Mesenchymal stem cell (in vitro differentiated cells and primary cell): ENCODE results near the gene ZNF341.
A peak's percentile ranks its signal among the peaks of the same experiment; 100 is the strongest.

Source experiments
- DNase-seq: peaks from one replicate; pipeline ENCODE4 v3.0.0-alpha.2; 2013
- H2AFZ ChIP-seq: one replicate; pipeline ENCODE4 v1.6.1; 2013; ENCODE audit warnings: low read depth, mild to moderate bottlenecking, control low read depth, inconsistent platforms, low read length, moderate library complexity
- H2AK5ac ChIP-seq: 2 replicates; pipeline ENCODE4 v1.6.1; 2013; ENCODE audit warnings: low read length, moderate library complexity, mild to moderate bottlenecking, inconsistent platforms; ENCODE audit not compliant: severe bottlenecking
- H2BK120ac ChIP-seq: one replicate; pipeline ENCODE4 v1.6.1; 2013; ENCODE audit warnings: low read depth, mild to moderate bottlenecking, inconsistent platforms, low read length, moderate library complexity
- H2BK12ac ChIP-seq, 2 experiments: one replicate each; pipeline ENCODE4 v1.6.1; 2013; ENCODE audit warnings: inconsistent platforms in 2 of 2, low read length in 2 of 2, mild to moderate bottlenecking in 2 of 2, moderate library complexity in 2 of 2, control low read depth in 1 of 2
- H2BK15ac ChIP-seq: one replicate; pipeline ENCODE4 v1.6.1; 2013; ENCODE audit warnings: mild to moderate bottlenecking, low read depth, inconsistent platforms; ENCODE audit not compliant: poor library complexity, severe bottlenecking
- H2BK5ac ChIP-seq: 2 replicates; pipeline ENCODE4 v1.6.1; 2013; ENCODE audit warnings: low read depth, mild to moderate bottlenecking, low read length, control low read depth, inconsistent platforms; ENCODE audit not compliant: poor library complexity, severe bottlenecking
- H3K14ac ChIP-seq, 2 experiments: one replicate each; pipeline ENCODE4 v1.6.1; 2013; ENCODE audit warnings: inconsistent platforms in 2 of 2, low read length in 2 of 2, control low read depth in 1 of 2, mild to moderate bottlenecking in 1 of 2, moderate library complexity in 1 of 2
- H3K18ac ChIP-seq, 2 experiments: one replicate each; pipeline ENCODE4 v1.6.1; 2013; ENCODE audit warnings: inconsistent platforms in 2 of 2, low read length in 2 of 2, control low read depth in 1 of 2, low read depth in 1 of 2, mild to moderate bottlenecking in 1 of 2
- H3K23ac ChIP-seq, 2 experiments: one replicate each; pipeline ENCODE4 v1.6.1; 2013; ENCODE audit warnings: inconsistent platforms in 2 of 2, low read length in 2 of 2, mild to moderate bottlenecking in 2 of 2, moderate library complexity in 2 of 2, control low read depth in 1 of 2
- H3K27ac ChIP-seq: 2 replicates; pipeline ENCODE4 v1.5.1; 2013; ENCODE audit warnings: mild to moderate bottlenecking, moderate library complexity, low read length, control low read depth, inconsistent platforms; ENCODE audit not compliant: poor library complexity, severe bottlenecking
- H3K27me3 ChIP-seq, 2 experiments: 2 replicates each; pipeline versions ENCODE4 v1.6.1 to v1.7.0; 2013; ENCODE audit warnings: low read length in 2 of 2, mild to moderate bottlenecking in 2 of 2, moderate library complexity in 2 of 2, control low read depth in 1 of 2, inconsistent platforms in 1 of 2; ENCODE audit not compliant: control insufficient read depth in 1 of 2, insufficient read depth in 1 of 2
- H3K36me3 ChIP-seq, 2 experiments: 2 replicates each; pipeline versions ENCODE4 v1.6.1 to v1.7.0; 2013; ENCODE audit warnings: low read length in 2 of 2, control low read depth in 1 of 2, inconsistent platforms in 1 of 2, low read depth in 1 of 2, mild to moderate bottlenecking in 1 of 2; ENCODE audit not compliant: insufficient read depth in 2 of 2, control insufficient read depth in 1 of 2
- H3K4ac ChIP-seq, 2 experiments: one replicate each; pipeline ENCODE4 v1.6.1; 2013; ENCODE audit warnings: inconsistent platforms in 2 of 2, low read length in 2 of 2, mild to moderate bottlenecking in 2 of 2, moderate library complexity in 2 of 2, control low read depth in 1 of 2, low read depth in 1 of 2
- H3K4me1 ChIP-seq: 2 replicates; pipeline ENCODE4 v1.6.1; 2013; ENCODE audit warnings: low read depth, low read length, control low read depth; ENCODE audit not compliant: control insufficient read depth, insufficient read depth
- H3K4me2 ChIP-seq: 2 replicates; pipeline ENCODE4 v1.6.1; 2013; ENCODE audit warnings: low read length, mild to moderate bottlenecking, inconsistent platforms; ENCODE audit not compliant: poor library complexity, severe bottlenecking
- H3K4me3 ChIP-seq, 2 experiments: 2 replicates each; pipeline versions ENCODE4 v1.5.1 to v1.7.0; 2013; ENCODE audit warnings: low read length in 2 of 2, mild to moderate bottlenecking in 2 of 2, control low read depth in 1 of 2, low read depth in 1 of 2; ENCODE audit not compliant: insufficient read depth in 1 of 2
- H3K79me1 ChIP-seq: replicated peaks from 2 replicates; pipeline ENCODE4 v1.6.1; 2013; ENCODE audit warnings: mild to moderate bottlenecking, control low read depth, low read length, inconsistent platforms; ENCODE audit not compliant: poor library complexity, severe bottlenecking
- H3K9ac ChIP-seq: 2 replicates; pipeline ENCODE4 v1.7.0; 2013; ENCODE audit warnings: mild to moderate bottlenecking, low read length, moderate library complexity
- H3K9me3 ChIP-seq: 2 replicates; pipeline ENCODE4 v1.7.0; 2013; ENCODE audit warnings: mild to moderate bottlenecking, low read length; ENCODE audit not compliant: control insufficient read depth
- H4K8ac ChIP-seq: one replicate; pipeline ENCODE4 v1.6.1; 2013; ENCODE audit warnings: inconsistent platforms, mild to moderate bottlenecking, low read length, moderate library complexity
- H4K91ac ChIP-seq: one replicate; pipeline ENCODE4 v1.6.1; 2013; ENCODE audit warnings: mild to moderate bottlenecking, low read length, inconsistent platforms
- WGBS: methylation state at CpG from one replicate; pipeline ENCODE4 v1.1.7; 2013; ENCODE audit warnings: mixed read lengths; 5-methylcytosine and 5-hydroxymethylcytosine counted together

ZNF341 gene

DNA sequence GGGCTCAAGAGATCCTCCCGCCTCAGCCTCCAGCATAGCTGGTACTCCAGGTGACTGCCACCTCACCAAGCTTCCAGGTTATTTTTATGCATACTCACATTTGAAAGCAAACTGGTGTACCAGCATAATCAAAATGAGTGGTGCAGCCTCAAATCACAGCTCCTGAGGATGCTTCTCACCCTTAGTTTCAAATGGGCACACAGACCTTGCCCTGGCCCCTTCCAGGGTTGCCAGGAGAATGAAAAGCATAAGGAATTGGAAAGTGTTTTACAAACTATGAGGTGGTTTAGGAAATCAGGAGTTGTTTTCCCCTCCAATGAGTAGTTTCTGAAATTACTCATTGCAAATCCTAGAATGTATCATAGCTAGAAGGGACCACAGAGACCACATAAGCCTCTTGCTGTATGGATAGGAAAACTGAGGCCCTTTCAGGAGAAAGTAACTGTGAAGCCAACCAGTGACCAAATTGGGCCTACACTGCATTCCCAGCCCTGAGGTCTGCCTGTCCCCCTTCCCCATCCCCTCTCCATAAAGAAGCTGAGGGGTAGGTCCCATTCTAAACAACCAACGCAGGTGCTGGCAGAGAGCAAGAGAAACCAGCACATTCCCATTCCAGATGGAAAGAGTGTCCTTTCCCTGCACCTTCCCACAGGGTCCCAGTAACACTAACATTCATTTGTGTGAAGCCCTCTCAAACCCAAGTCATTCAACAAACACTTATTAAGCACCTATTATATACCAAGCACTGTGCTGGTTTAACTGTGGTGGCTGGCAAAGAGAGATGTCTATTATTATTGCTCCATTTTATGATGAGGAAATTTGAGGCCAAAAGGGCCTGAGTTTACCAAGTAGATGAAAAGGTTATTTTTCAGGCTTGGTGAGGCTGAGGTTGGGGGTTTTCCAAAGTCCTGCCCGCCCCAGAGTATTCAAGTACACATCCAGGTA is 43.5 kb upstream of the ZNF341 start:
- no peak overlapping the region for H3K14ac ChIP-seq
- H2BK15ac ChIP-seq = peak overlapping the region; percentile 55
- H4K8ac ChIP-seq = no peak overlapping the region
- peaks cover 21% of the 10 kb centered on the region for H3K4me1 ChIP-seq
- no peak overlapping the region for H3K27ac ChIP-seq
- no peak overlapping the region for H2AK5ac ChIP-seq
- H3K9ac ChIP-seq = peak overlapping the region; percentile 54
- no peak overlapping the region for H2BK120ac ChIP-seq
- no peak overlapping the region for H3K4me3 ChIP-seq
- no peaks in the 10 kb centered on the region for H3K9me3 ChIP-seq
- no peak overlapping the region for H3K4ac ChIP-seq
- peak; percentile 13 for DNase-seq
- H2BK5ac ChIP-seq = no peak overlapping the region
- H3K79me1 ChIP-seq = peaks cover 8% of the 10 kb centered on the region
- WGBS = 96% methylated on average over 3 of the region's 3 CpGs
- no peaks in the 10 kb centered on the region for H3K36me3 ChIP-seq
- no peaks in the 10 kb centered on the region for H3K27me3 ChIP-seq
- H3K18ac ChIP-seq = no peak overlapping the region
- no peak overlapping the region for H4K91ac ChIP-seq
- H2BK12ac ChIP-seq = peak overlapping the region in 1 of 2 experiments; percentile 38
- H3K4me2 ChIP-seq = no peak overlapping the region
- no peak overlapping the region for H2AFZ ChIP-seq
- H3K23ac ChIP-seq = no peak overlapping the region

DNA sequence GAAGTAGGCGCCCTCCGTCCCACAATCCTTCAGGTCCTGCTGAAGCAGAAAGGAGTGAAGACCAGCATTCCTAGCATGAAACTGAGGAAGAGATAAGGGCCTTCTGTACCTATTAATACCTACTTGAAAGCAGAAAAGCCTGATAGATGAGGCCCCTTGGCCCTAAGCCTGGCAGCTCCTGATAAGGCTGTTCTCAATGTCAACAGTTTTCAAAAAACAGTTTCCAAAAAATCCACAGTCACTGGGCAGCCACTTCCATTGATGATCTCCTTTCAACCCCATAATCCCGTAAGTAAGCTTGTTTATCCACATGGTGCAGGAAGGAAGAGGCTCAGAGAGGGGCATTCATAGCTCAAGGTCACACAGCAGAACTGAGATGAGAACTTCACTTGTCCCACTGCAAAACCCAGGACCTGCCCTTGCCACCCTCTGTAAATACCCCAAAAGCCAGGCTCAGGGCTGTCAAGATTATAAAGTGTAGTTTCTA is 42.8 kb upstream of the ZNF341 start:
- H3K79me1 ChIP-seq = peaks cover 5% of the 10 kb centered on the region
- H3K4me1 ChIP-seq = peaks cover 25% of the 10 kb centered on the region
- H4K8ac ChIP-seq = no peak overlapping the region
- H2BK120ac ChIP-seq = no peak overlapping the region
- no peak overlapping the region for H3K4me2 ChIP-seq
- H2BK15ac ChIP-seq = peak overlapping the region; percentile 55
- H3K27me3 ChIP-seq = no peaks in the 10 kb centered on the region
- no peaks in the 10 kb centered on the region for H3K9me3 ChIP-seq
- H3K4ac ChIP-seq = peak overlapping the region in 1 of 2 experiments; percentile 29
- H3K4me3 ChIP-seq = no peak overlapping the region
- H3K36me3 ChIP-seq = no peaks in the 10 kb centered on the region
- H3K14ac ChIP-seq = no peak overlapping the region
- no peak overlapping the region for H2AFZ ChIP-seq
- no peak overlapping the region for H3K27ac ChIP-seq
- H4K91ac ChIP-seq = no peak overlapping the region
- no peak overlapping the region for H3K9ac ChIP-seq
- H2AK5ac ChIP-seq = no peak overlapping the region
- H2BK5ac ChIP-seq = no peak overlapping the region
- H3K18ac ChIP-seq = no peak overlapping the region
- H2BK12ac ChIP-seq = no peak overlapping the region
- no peak for DNase-seq
- WGBS = 86% methylated on average over 3 of the region's 3 CpGs
- no peak overlapping the region for H3K23ac ChIP-seq

DNA sequence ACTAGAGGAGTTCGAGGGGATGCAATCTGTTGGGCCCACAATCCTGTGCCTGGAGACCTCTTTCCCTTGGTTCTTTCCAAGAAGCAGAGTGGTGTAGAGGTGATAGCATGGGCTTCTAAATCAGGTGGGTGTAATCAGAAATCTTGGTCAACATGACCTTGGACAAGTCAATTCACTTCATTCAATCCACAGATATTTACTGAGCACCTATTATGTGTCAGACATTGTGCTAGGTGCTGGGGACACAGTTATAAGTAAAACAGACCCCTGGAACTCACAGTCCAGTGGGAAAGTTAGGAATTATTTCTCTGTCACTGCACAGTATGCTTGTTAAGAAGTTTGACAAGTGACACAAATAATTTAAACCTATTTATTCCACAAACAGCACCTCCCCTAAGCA is 42.3 kb upstream of the ZNF341 start:
- Histone ChIP-seq H3K27ac (no peak overlapping the region), H3K4me1 (peaks cover 26% of the 10 kb centered on the region), H3K4ac (no peak overlapping the region), H2AK5ac (no peak overlapping the region), H4K8ac (no peak overlapping the region), H3K27me3 (no peaks in the 10 kb centered on the region), H3K9ac (peak overlapping the region; percentile 6), H2BK5ac (no peak overlapping the region), H3K4me2 (no peak overlapping the region), H2BK15ac (peak overlapping the region; percentile 17), H2BK12ac (peak overlapping the region in 1 of 2 experiments; percentile 29), H3K18ac (no peak overlapping the region), H3K23ac (no peak overlapping the region), H3K9me3 (no peaks in the 10 kb centered on the region), H3K14ac (no peak overlapping the region), H2BK120ac (no peak overlapping the region), H3K4me3 (no peak overlapping the region), H3K79me1 (peaks cover 2% of the 10 kb centered on the region), H2AFZ (no peak overlapping the region), H4K91ac (no peak overlapping the region), H3K36me3 (no peaks in the 10 kb centered on the region)
- no CpG with 5 or more reads among the region's 1 CpG for WGBS
- DNase-seq = no peak

DNA sequence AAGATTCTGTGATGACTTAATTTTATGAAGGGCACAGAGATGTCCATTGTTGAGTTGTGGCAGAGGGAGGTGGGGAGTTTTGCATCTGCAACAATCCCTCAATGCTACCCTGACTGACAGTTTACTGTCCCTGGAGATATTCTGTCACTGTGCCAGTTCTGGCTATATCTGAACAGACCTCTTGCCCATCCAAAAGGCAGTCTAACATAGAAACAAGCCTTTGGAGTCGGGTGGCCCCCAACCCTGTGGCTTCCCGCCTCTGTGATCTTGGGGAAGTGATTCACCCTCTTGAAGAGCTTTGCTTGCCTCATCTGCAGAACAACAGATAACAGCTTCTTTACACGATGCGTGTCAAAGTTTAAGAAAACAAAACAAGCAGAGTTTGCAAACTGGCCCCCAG is 41.8 kb upstream of the ZNF341 start:
- peaks cover 21% of the 10 kb centered on the region for H3K4me1 ChIP-seq
- no peak overlapping the region for H3K27ac ChIP-seq
- H3K27me3 ChIP-seq = no peaks in the 10 kb centered on the region
- peak overlapping the region; percentile 6 for H3K9ac ChIP-seq
- H3K14ac ChIP-seq = no peak overlapping the region
- 0% methylated on average over 2 of the region's 4 CpGs for WGBS
- H2BK15ac ChIP-seq = no peak overlapping the region
- DNase-seq = peak; percentile 91
- H2BK120ac ChIP-seq = no peak overlapping the region
- no peak overlapping the region for H3K4ac ChIP-seq
- no peaks in the 10 kb centered on the region for H3K79me1 ChIP-seq
- no peak overlapping the region for H3K18ac ChIP-seq
- no peaks in the 10 kb centered on the region for H3K36me3 ChIP-seq
- H3K23ac ChIP-seq = no peak overlapping the region
- no peak overlapping the region for H3K4me3 ChIP-seq
- no peak overlapping the region for H4K8ac ChIP-seq
- H2AFZ ChIP-seq = no peak overlapping the region
- no peak overlapping the region for H2BK5ac ChIP-seq
- H2AK5ac ChIP-seq = no peak overlapping the region
- no peak overlapping the region for H2BK12ac ChIP-seq
- no peak overlapping the region for H4K91ac ChIP-seq
- H3K9me3 ChIP-seq = no peaks in the 10 kb centered on the region
- H3K4me2 ChIP-seq = no peak overlapping the region
